Measurements from ENCODE around the gene ARID1A. TPM values are rescaled to one million over a fixed set of nuclear protein-coding genes. Genes with fewer than 3 reads are reported as not detected.

ARID1A gene
- total RNA-seq, 2 donors from 2014 or later, result 71.4 to 92.8 TPM

DNA sequence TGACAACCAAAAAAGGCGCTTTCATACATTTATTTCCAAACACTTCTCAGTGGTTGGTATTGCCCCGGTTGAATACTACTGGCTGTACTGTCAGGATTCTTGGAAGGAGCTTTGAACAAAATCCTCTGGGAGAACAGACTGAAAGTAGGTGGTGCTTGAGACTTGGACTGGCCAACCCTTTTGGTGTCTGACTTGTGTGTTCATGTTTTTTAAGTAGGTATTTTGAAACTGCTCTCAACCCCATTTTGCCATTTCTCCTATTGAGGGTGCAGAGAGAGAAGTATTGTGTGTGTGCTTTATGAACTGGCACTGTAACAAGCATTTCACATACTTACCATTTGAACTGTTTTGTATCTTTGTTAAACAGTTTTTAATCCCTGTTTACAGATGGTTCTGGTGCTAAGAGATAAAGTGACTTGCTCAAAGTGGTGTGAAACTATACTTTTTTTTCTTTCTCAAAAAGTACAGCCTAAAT is 21.2 kb downstream of the ARID1A start:
- H3K27ac ChIP-seq, result no peak overlapping the region
- no peaks in the 10 kb centered on the region for H3K27me3 ChIP-seq (replicated peaks; ENCODE audit: insufficient read depth)
- WGBS, result 17% methylated on average over 2 of the region's 2 CpGs
- H3K9me3 ChIP-seq, result no peaks in the 10 kb centered on the region
- TF ChIP-seq, protein P1, sequence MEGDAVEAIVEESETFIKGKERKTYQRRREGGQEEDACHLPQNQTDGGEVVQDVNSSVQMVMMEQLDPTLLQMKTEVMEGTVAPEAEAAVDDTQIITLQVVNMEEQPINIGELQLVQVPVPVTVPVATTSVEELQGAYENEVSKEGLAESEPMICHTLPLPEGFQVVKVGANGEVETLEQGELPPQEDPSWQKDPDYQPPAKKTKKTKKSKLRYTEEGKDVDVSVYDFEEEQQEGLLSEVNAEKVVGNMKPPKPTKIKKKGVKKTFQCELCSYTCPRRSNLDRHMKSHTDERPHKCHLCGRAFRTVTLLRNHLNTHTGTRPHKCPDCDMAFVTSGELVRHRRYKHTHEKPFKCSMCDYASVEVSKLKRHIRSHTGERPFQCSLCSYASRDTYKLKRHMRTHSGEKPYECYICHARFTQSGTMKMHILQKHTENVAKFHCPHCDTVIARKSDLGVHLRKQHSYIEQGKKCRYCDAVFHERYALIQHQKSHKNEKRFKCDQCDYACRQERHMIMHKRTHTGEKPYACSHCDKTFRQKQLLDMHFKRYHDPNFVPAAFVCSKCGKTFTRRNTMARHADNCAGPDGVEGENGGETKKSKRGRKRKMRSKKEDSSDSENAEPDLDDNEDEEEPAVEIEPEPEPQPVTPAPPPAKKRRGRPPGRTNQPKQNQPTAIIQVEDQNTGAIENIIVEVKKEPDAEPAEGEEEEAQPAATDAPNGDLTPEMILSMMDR (IDR thresholded peaks at IDR 0.05), result no peak
- TF ChIP-seq POLR2A (IDR thresholded peaks at IDR 0.05) (no peak), POLR2AphosphoS5 (IDR thresholded peaks at IDR 0.05) (peak; percentile 5)
- H3K4me3 ChIP-seq, result no peak overlapping the region
- peaks cover 3% of the 10 kb centered on the region for H3K4me1 ChIP-seq (replicated peaks)
- H3K36me3 ChIP-seq, result no peaks in the 10 kb centered on the region
- intact Hi-C loops (cut with DNase I), result no loop called here
- no peak for DNase-seq (ENCODE audit: low spot score)

DNA sequence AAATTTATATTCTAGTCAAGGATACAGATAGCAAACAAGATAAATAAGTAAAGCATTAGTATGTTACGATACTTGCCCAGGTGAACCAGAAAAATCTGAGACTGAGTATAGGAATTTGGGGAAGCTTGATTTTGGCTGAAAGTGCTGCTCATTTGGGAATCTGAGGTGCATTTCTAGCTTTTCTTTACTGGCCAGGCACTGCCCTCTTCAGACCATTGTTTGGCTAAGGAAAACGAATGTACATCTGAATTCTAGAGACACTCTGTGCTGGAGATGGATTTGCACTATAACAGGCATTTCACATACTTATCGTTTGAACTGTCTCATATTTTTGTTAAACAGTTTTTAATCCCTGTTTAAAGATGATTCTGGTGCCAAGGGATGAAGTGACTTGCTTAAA is 23.4 kb downstream of the ARID1A start:
- H3K4me3 ChIP-seq, result no peak overlapping the region
- H3K36me3 ChIP-seq, result no peaks in the 10 kb centered on the region
- intact Hi-C loops (cut with DNase I), result no loop called here
- peak overlapping the region in 1 of 2 donors; percentile 33 for H3K27ac ChIP-seq
- no peaks in the 10 kb centered on the region for H3K4me1 ChIP-seq (replicated peaks)
- H3K9me3 ChIP-seq, result no peaks in the 10 kb centered on the region
- WGBS, result 23% methylated on average over 3 of the region's 3 CpGs
- no peak for DNase-seq (ENCODE audit: low spot score)
- no peaks in the 10 kb centered on the region for H3K27me3 ChIP-seq (replicated peaks; ENCODE audit: insufficient read depth)
- no peak for TF ChIP-seq POLR2A (IDR thresholded peaks at IDR 0.05)
- TF ChIP-seq POLR2AphosphoS5 (IDR thresholded peaks at IDR 0.05), result no peak
- TF ChIP-seq, protein P1 (IDR thresholded peaks at IDR 0.05), result peak in 1 of 4 experiments; percentile 11

DNA sequence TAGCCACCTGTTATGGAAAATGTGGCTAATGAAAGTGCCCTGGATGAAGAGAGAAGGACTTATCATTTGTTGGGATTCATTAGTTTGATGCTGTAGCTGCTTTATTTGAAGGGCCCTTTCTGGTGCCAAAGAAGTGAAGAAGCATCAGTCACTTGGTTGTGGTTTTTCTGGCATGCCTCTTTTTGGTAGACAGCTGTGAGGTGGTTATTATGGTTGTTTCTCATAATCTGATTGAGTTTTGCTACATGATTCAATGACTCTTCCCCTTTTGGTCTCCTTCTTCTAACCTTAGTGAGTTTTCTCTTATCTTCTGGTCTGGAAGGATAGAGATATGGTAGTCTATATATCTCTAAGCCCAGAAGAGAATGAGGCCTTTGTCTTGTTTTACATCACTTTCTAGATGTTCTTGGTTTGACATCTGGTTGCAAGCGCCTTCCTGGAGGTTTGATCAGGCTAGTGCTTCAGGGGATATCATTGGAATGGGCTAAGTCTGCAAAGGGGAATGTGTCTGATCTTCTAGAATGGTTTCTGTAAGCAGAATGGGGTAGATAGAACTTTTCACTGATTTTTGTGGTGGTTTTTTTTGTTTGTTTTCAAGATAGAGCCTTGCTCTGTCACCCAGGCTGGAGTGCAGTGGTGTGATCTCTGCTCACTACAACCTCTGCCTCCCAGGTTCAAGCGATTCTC is 26.0 kb downstream of the ARID1A start:
- H3K36me3 ChIP-seq, result no peaks in the 10 kb centered on the region
- DNase-seq (ENCODE audit: low spot score), result no peak
- no peak overlapping the region for H3K27ac ChIP-seq
- H3K9me3 ChIP-seq, result no peaks in the 10 kb centered on the region
- no peak overlapping the region for H3K4me3 ChIP-seq
- H3K27me3 ChIP-seq (replicated peaks; ENCODE audit: insufficient read depth), result no peaks in the 10 kb centered on the region
- intact Hi-C loops (cut with DNase I), result no loop called here
- WGBS, result 90% methylated on average over 2 of the region's 2 CpGs
- TF ChIP-seq, protein P1 (IDR thresholded peaks at IDR 0.05), result no peak
- TF ChIP-seq POLR2A (IDR thresholded peaks at IDR 0.05) (no peak), POLR2AphosphoS5 (IDR thresholded peaks at IDR 0.05) (no peak)
- peaks cover 4% of the 10 kb centered on the region for H3K4me1 ChIP-seq (replicated peaks)

DNA sequence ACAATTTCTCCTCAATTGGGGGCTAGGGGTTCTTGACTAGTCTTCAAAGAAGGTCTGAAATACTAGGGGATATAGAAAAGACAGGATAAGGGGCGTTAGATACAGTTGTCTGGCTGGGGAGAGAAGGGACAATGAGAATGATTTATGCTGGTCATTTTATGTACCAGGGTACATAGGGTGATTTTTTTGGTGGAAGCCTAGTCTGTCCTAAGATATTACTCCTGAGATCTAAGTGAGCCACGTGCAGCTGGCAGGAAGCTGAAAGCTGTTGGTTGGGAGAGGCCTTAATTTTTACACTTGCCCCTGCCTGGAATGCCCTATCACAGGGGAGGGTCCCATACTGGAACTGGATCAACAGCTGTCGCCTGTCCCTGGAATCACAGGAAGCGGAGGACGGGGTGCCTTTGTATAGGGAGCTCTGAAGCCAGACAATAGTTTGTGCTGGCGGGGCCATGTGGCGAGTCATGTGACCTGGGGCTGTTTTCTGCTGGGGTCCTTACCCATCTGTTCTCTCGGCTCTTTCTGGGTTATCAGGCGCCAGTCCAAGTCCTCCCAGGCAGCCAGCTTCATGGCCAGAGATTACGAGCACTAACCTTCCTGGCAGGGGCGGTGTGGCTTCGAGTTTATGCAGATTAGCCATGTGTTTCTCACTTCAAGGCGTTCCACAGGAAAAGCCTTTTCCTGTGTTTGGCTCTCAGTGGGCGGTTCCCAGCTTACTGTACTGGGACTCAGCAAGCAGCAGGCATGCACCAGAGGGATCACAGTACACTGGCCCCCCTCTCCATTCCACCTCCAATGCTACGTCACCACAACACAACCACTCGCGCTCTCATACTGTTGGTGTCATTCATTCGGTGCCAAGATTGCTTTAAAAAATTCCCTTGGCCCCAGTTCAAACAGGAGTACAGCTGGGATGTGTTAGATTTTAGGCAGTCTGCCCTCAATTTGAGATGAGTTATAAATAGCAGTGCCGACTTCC is 27.5 kb downstream of the ARID1A start:
- no peak overlapping the region for H3K4me3 ChIP-seq
- H3K27ac ChIP-seq, result peak overlapping the region in 1 of 2 donors; percentile 30
- peak; percentile 84 for TF ChIP-seq POLR2AphosphoS5 (IDR thresholded peaks at IDR 0.05)
- TF ChIP-seq POLR2A (IDR thresholded peaks at IDR 0.05), result no peak
- 9% methylated on average over 19 of the region's 19 CpGs for WGBS
- no peaks in the 10 kb centered on the region for H3K27me3 ChIP-seq (replicated peaks; ENCODE audit: insufficient read depth)
- no peaks in the 10 kb centered on the region for H3K9me3 ChIP-seq
- intact Hi-C loops (cut with DNase I), result no loop called here
- H3K4me1 ChIP-seq (replicated peaks), result peaks cover 4% of the 10 kb centered on the region
- DNase-seq (ENCODE audit: low spot score), result peak; percentile 63
- H3K36me3 ChIP-seq, result no peaks in the 10 kb centered on the region

DNA sequence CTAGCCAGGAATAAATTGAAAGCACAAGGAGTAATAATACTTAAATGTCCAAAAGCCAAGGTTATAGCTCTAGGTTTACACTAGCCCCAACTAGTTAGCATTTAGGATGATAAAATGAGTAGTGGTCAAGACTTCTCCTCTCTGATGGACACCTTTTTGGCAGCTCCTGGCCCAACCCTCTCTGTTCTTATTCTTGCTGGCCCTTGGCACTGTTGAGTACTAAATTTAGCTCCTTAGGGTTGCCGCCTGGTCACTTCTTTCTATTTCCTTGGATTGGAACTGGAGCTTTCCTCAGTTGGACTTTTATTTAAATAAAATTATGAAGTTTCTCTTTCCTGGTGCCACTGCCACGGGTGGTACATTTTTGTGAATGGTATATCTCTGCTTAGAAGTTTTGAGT is 28.3 kb downstream of the ARID1A start:
- Histone ChIP-seq H3K4me3 (no peak overlapping the region), H3K27ac (peak overlapping the region in 1 of 2 donors; percentile 30), H3K9me3 (no peaks in the 10 kb centered on the region), H3K27me3 (replicated peaks; ENCODE audit: insufficient read depth) (no peaks in the 10 kb centered on the region), H3K4me1 (replicated peaks) (peaks cover 6% of the 10 kb centered on the region), H3K36me3 (no peaks in the 10 kb centered on the region)
- intact Hi-C loops (cut with DNase I), result no loop called here
- WGBS, result 27% methylated on average over 2 of the region's 2 CpGs
- no peak for DNase-seq (ENCODE audit: low spot score)
- no peak for TF ChIP-seq POLR2AphosphoS5 (IDR thresholded peaks at IDR 0.05)
- no peak for TF ChIP-seq POLR2A (IDR thresholded peaks at IDR 0.05)
- TF ChIP-seq, protein P1 (IDR thresholded peaks at IDR 0.05), result no peak

Data from prostate gland (tissue), 2 donors.